Left renal cortex interstitium (tissue), 4 donors: ENCODE data around the gene FHIT. TPM values are rescaled to one million over a fixed set of nuclear protein-coding genes. Genes with fewer than 3 reads are reported as not detected.
A peak's percentile ranks its signal among the peaks of the same experiment; 100 is the strongest.

Experiments
- DNase-seq, 4 donors: peaks; one replicate each; pipeline ENCODE4 v3.0.0-alpha.2; 2013; ENCODE audit warnings: low read depth in 4 of 4, low spot score in 2 of 4, missing footprints in 1 of 4
- polyA plus RNA-seq, 4 donors: library from polyadenylated mRNA; unstranded; fragments of 120-200 nt; gene quantifications; one replicate each; pipeline ENCODE4 v1.2.1, GENCODE V29; 2013; ENCODE audit not compliant: insufficient read length in 4 of 4

Gene FHIT
- polyA plus RNA-seq, 4 donors = 23.4 to 29.9 (median 26.0) TPM

- DNase-seq = no peak
These were observed 857.3 kb downstream of the FHIT start for GRCh38 chr3:60393946-60394345.

GRCh38 chr3:60392501-60392900, 858.8 kb downstream of the FHIT start:
- DNase-seq = no peak

- DNase-seq = no peak
These were observed 860.0 kb downstream of the FHIT start for GRCh38 chr3:60391292-60391691.

GRCh38 chr3:60388731-60389130, 862.5 kb downstream of the FHIT start:
- DNase-seq = no peak

GRCh38 chr3:60386306-60386705, 864.9 kb downstream of the FHIT start:
- DNase-seq = no peak

- DNase-seq = peak in 2 of 4 donors; percentile 11 to 15
These were observed 866.9 kb downstream of the FHIT start for GRCh38 chr3:60384341-60384740.

GRCh38 chr3:60383345-60383744, 867.9 kb downstream of the FHIT start:
- no peak for DNase-seq

GRCh38 chr3:60366486-60366885, 884.8 kb downstream of the FHIT start:
- DNase-seq = no peak

- no peak for DNase-seq
These were observed 885.9 kb downstream of the FHIT start for GRCh38 chr3:60365360-60365759.

- DNase-seq = no peak
These were observed 886.8 kb downstream of the FHIT start for GRCh38 chr3:60364475-60364874.

- DNase-seq = no peak
These were observed 887.4 kb downstream of the FHIT start for GRCh38 chr3:60363817-60364216.

GRCh38 chr3:60355825-60356224, 895.4 kb downstream of the FHIT start:
- no peak for DNase-seq

GRCh38 chr3:60351481-60351880, 899.8 kb downstream of the FHIT start:
- DNase-seq = no peak

- DNase-seq = no peak
These were observed 906.9 kb downstream of the FHIT start for GRCh38 chr3:60344340-60344739.

GRCh38 chr3:60343831-60344230, 907.4 kb downstream of the FHIT start:
- DNase-seq = no peak

- DNase-seq = no peak
These were observed 911.9 kb downstream of the FHIT start for GRCh38 chr3:60339304-60339703.

- no peak for DNase-seq
These were observed 913.8 kb downstream of the FHIT start for GRCh38 chr3:60337421-60337820.

- DNase-seq = no peak
These were observed 915.2 kb downstream of the FHIT start for GRCh38 chr3:60336061-60336460.

GRCh38 chr3:60333710-60334109, 917.5 kb downstream of the FHIT start:
- no peak for DNase-seq

GRCh38 chr3:60330107-60330506, 921.1 kb downstream of the FHIT start:
- no peak for DNase-seq

GRCh38 chr3:60325610-60326170, 925.6 kb downstream of the FHIT start:
- no peak for DNase-seq

GRCh38 chr3:60323651-60324050, 927.6 kb downstream of the FHIT start:
- no peak for DNase-seq

- no peak for DNase-seq
These were observed 928.1 kb downstream of the FHIT start for GRCh38 chr3:60323180-60323579.
